K562 (cell line): ENCODE measurements around the gene FAM124A. TPM values are rescaled to one million over a fixed set of nuclear protein-coding genes. Genes with fewer than 3 reads are reported as not detected.

Source experiments
- ATAC-seq: fragments of 200-7000 bp; cut with Tn5 transposase; 3 replicates; pipeline ENCODE4 v1.9.1; 2020; ENCODE audit warnings: moderate library complexity
- BruUV-seq: library from RNA; stranded (reverse); fragments of 400-500 nt; replicated peaks from 2 replicates; lab custom pipeline; 2021; lab: Mats Ljungman, UMichigan
- CTCF ChIA-PET: fragments of 300-600 bp; formaldehyde crosslinking; extraction: SDS; loops from one replicate; lab custom pipeline; 2021; ENCODE audit warnings: low intra/inter-chr PET ratio; lab: Yijun Ruan, JAX
- POLR2A ChIA-PET: fragments of 300-600, 350-650 bp; sonication (Branson Sonifier 250); formaldehyde crosslinking; extraction: SDS; loops from one replicate; lab custom pipeline; 2021; ENCODE audit warnings: antibody characterized with exemption, inconsistent platforms; lab: Yijun Ruan, JAX
- DNase-seq, 4 experiments: peaks; one replicate each; pipeline versions ENCODE4 v3.0.0 to v3.0.0-alpha.2; 2011 to 2018; ENCODE audit warnings: low spot score in 3 of 4, mixed read lengths in 3 of 4; ENCODE audit errors: extremely low read depth in 1 of 4
- FAIRE-seq: peaks from 2 replicates; lab custom pipeline; 2011; peaks lifted over from hg19 to GRCh38; lab: Jason Lieb, UNC
- H2AFZ ChIP-seq: 2 replicates; pipeline ENCODE4 v1.6.0; 2011; ENCODE audit warnings: low read depth, low read length, control low read depth, inconsistent platforms
- H3K27ac ChIP-seq: fragments of 200-600 bp; 3 replicates; pipeline ENCODE4 v1.8.0; 2011; ENCODE audit warnings: low read depth, mild to moderate bottlenecking, control low read depth, inconsistent platforms, low read length, moderate library complexity, mixed read lengths; ENCODE audit errors: extremely low read depth
- H3K27me3 ChIP-seq, 2 experiments: fragments of 300-600 bp in 1 of 2; 2 replicates in 1 of 2; 3 replicates in 1 of 2; pipeline versions ENCODE4 v1.6.0 to v1.8.0; 2011; ENCODE audit warnings: inconsistent platforms in 2 of 2, low read length in 2 of 2, mild to moderate bottlenecking in 1 of 2, mixed read lengths in 1 of 2, moderate library complexity in 1 of 2; ENCODE audit not compliant: control insufficient read depth in 2 of 2, insufficient read depth in 2 of 2
- H3K36me3 ChIP-seq: fragments of 300-600 bp; 3 replicates; pipeline ENCODE4 v1.8.0; 2011; ENCODE audit warnings: mild to moderate bottlenecking, low read length, inconsistent platforms; ENCODE audit not compliant: control insufficient read depth, insufficient read depth
- H3K4me1 ChIP-seq, 2 experiments: fragments of 200-600 bp in 1 of 2; replicated peaks in 1 of 2; 2 replicates in 1 of 2; 3 replicates in 1 of 2; pipeline versions ENCODE4 v1.5.1 to v1.8.0; 2011; ENCODE audit warnings: inconsistent platforms in 2 of 2, low read length in 2 of 2, mild to moderate bottlenecking in 1 of 2, mixed read lengths in 1 of 2, moderate library complexity in 1 of 2; ENCODE audit not compliant: control insufficient read depth in 2 of 2, insufficient read depth in 2 of 2
- H3K4me2 ChIP-seq: 2 replicates; pipeline ENCODE4 v1.6.1; 2011; ENCODE audit warnings: low read length, control low read depth, inconsistent platforms, mixed read lengths; ENCODE audit not compliant: insufficient read depth
- H3K4me3 ChIP-seq: fragments of 200-600 bp; sonication (generic), shearing (Covaris generic); 2 replicates; pipeline ENCODE4 v1.5.1; 2016; ENCODE audit warnings: control low read depth, inconsistent platforms
- H3K79me2 ChIP-seq: fragments of 200-600 bp; 3 replicates; pipeline ENCODE4 v1.8.0; 2011; ENCODE audit warnings: low read length, inconsistent platforms; ENCODE audit not compliant: control insufficient read depth, insufficient read depth
- H3K9ac ChIP-seq, 2 experiments: 2 replicates each; pipeline versions ENCODE4 v1.6.0 to v1.6.1; 2011; ENCODE audit warnings: low read depth in 2 of 2, low read length in 2 of 2, control low read depth in 1 of 2, inconsistent platforms in 1 of 2, mild to moderate bottlenecking in 1 of 2, mixed read lengths in 1 of 2; ENCODE audit not compliant: insufficient read depth in 1 of 2
- H3K9me1 ChIP-seq: one replicate; pipeline ENCODE4 v1.6.0; 2011; ENCODE audit warnings: inconsistent platforms, mild to moderate bottlenecking, low read length, moderate library complexity; ENCODE audit not compliant: control insufficient read depth, insufficient read depth
- H3K9me3 ChIP-seq: replicated peaks from 2 replicates; pipeline ENCODE4 v1.5.1; 2011; ENCODE audit warnings: low read depth, low read length, inconsistent platforms; ENCODE audit not compliant: control insufficient read depth, insufficient read depth
- H4K20me1 ChIP-seq: replicated peaks from 2 replicates; pipeline ENCODE4 v1.6.1; 2011; ENCODE audit warnings: low read length, inconsistent platforms, mixed read lengths; ENCODE audit not compliant: control insufficient read depth, insufficient read depth
- ADNP ChIP-seq: fragments of 200-800 bp; sonication (Bioruptor generic); IDR thresholded peaks from 2 replicates; pipeline ENCODE4 v1.6.1; 2016; ENCODE audit warnings: missing genetic modification characterization, missing compliant biosample characterization
- DIDO1 ChIP-seq: fragments of 450-650 bp; IDR thresholded peaks from 2 replicates; pipeline ENCODE4 v1.6.1; 2016; ENCODE audit warnings: low read depth, missing biosample characterization, missing genetic modification characterization
- POLR2AphosphoS5 ChIP-seq: IDR thresholded peaks from 2 replicates; pipeline ENCODE4 v1.6.1; 2011; ENCODE audit warnings: mild to moderate bottlenecking, low read depth, low read length, moderate library complexity; ENCODE audit not compliant: control insufficient read depth, insufficient read depth
- RBBP5 ChIP-seq: fragments of 200-600 bp; sonication (generic); IDR thresholded peaks from 2 replicates; pipeline ENCODE4 v1.6.1; 2012; ENCODE audit warnings: borderline replicate concordance, mild to moderate bottlenecking, low read length, control low read depth, inconsistent platforms; ENCODE audit not compliant: insufficient read depth, poor library complexity, severe bottlenecking
- SREBF2 ChIP-seq: sonication (generic); formaldehyde crosslinking; IDR thresholded peaks from 2 replicates; pipeline ENCODE4 v1.4.0; 2020; ENCODE audit warnings: mild to moderate bottlenecking, missing genetic modification reagents
- WGBS: fragments of 100-300 bp; shearing (Covaris generic); methylation state at CpG from one replicate; pipeline ENCODE4 v1.1.6; 2016; ENCODE audit warnings: low coverage, mixed read lengths; ENCODE audit not compliant: insufficient coverage; ENCODE audit errors: missing lambda C conversion rate; 5-methylcytosine and 5-hydroxymethylcytosine counted together
- in situ Hi-C: fragments of 300-500 bp; cut with MboI; formaldehyde crosslinking; loops from 4 replicates; pipeline ENCODE4 v1.15.0; 2018; ENCODE audit warnings: inconsistent platforms, mixed read lengths
- intact Hi-C: fragments of 100-400 bp; cut with micrococcal nuclease; formaldehyde crosslinking; loops from 2 replicates; pipeline ENCODE4 v1.14.2; 2022
- polyA plus RNA-seq, 8 experiments: library from polyadenylated mRNA; depleted of rRNA in 4 of 8; stranded (reverse) in 5 of 8; unstranded in 3 of 8; fragments of >200 nt; fragmentation: Nextera tagmentation in 2 of 8; fragmentation: Illumina TruSeq in 1 of 8; extraction: Ambion mirVana in 2 of 8; extraction: Trizol in 1 of 8; gene quantifications; 2 replicates each; pipeline versions ENCODE4 v1.2.1 to v1.2.3, GENCODE V29; 2011 to 2014; ENCODE audit warnings: inconsistent platforms in 1 of 8, missing spikeins in 1 of 8
- total RNA-seq, 7 experiments: library from RNA; depleted of rRNA in 6 of 7; stranded (reverse); fragments of >200 nt in 6 of 7; fragmentation: Illumina TruSeq in 2 of 7; extraction: Trizol in 2 of 7; gene quantifications; 2 replicates each; pipeline versions ENCODE4 v1.2.1 to v1.2.3, GENCODE V29; 2011 to 2021; ENCODE audit warnings: low replicate concordance in 1 of 7

Gene FAM124A
- total and polyA plus RNA-seq, 9 of the 15 experiments (the other 6 are each of a cell fraction or from before 2014, with no cell fraction given) = not detected

DNA sequence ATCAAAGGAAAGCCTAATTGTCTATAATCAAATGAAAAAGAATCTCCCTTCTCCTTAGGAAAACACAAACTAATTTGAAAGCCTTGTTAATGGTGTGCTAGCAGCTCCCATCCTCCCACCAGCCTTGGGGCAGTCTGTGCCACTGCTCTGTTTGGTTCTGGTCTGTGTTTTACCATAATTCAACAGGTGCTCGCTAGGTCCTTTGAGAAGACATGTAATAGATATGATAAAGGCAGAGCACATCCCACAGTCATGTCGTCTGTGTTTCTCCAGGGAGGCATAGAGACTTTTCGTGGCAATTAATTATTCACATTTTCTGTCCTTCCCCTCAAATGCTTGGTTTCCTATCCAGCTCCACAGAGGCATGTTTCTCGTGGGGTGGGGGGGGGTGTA lies 23.8 kb downstream of the FAM124A start:
- DNase-seq (no peak), ATAC-seq (no peak), FAIRE-seq (no peak)
- ChIA-PET POLR2A (no interaction called here), CTCF (no interaction called here)
- Histone ChIP-seq H3K79me2 (no peaks in the 10 kb centered on the region), H3K9ac (no peak overlapping the region), H2AFZ (no peak overlapping the region), H3K9me3 (no peaks in the 10 kb centered on the region), H3K27ac (no peak overlapping the region), H3K36me3 (no peaks in the 10 kb centered on the region), H3K4me3 (no peak overlapping the region), H3K4me1 (no peaks in the 10 kb centered on the region), H4K20me1 (no peaks in the 10 kb centered on the region), H3K4me2 (no peak overlapping the region), H3K27me3 (peaks cover 7 to 29% of the 10 kb centered on the region in 2 experiments; a peak in 3 of 5 replicates), H3K9me1 (no peaks in the 10 kb centered on the region)
- intact Hi-C loops = no loop called here
- 0% methylated on average over 3 of the region's 4 CpGs for WGBS
- TF ChIP-seq DIDO1 (no peak), SREBF2 (CRISPR knock-in tag) (no peak), ADNP (tag) (no peak), POLR2AphosphoS5 (no peak), RBBP5 (no peak)
- BruUV-seq = no TSS peak
- in situ Hi-C loops = no loop called here
